CD14-positive monocyte (primary cell): ENCODE measurements around the gene PANX1. TPM values are rescaled to one million over a fixed set of nuclear protein-coding genes. Genes with fewer than 3 reads are reported as not detected.

Source experiments
- DNase-seq, 3 donors: peaks; one replicate each; pipeline ENCODE4 v3.0.0-alpha.2; 2011 to 2022
- H2AFZ ChIP-seq: 2 replicates; pipeline ENCODE4 v1.6.0; 2012; ENCODE audit warnings: mild to moderate bottlenecking, low read depth, low read length, inconsistent platforms; ENCODE audit not compliant: insufficient read depth, poor library complexity, severe bottlenecking
- H3K27ac ChIP-seq, 2 donors: 1 replicate in 1 of 2; 2 replicates in 1 of 2; pipeline ENCODE4 v1.5.1; 2012 to 2013; ENCODE audit warnings: low read length in 2 of 2, control low read depth in 1 of 2, inconsistent platforms in 1 of 2, low read depth in 1 of 2, mild to moderate bottlenecking in 1 of 2
- H3K27me3 ChIP-seq, 2 donors: one replicate each; pipeline versions ENCODE4 v1.6.0 to v1.6.1; 2011 to 2013; ENCODE audit warnings: low read length in 2 of 2; ENCODE audit not compliant: control insufficient read depth in 2 of 2, insufficient read depth in 2 of 2
- H3K36me3 ChIP-seq, 2 donors: replicated peaks in 1 of 2; 1 replicate in 1 of 2; 2 replicates in 1 of 2; pipeline versions ENCODE4 v1.5.1 to v1.6.1; 2012 to 2013; ENCODE audit warnings: low read length in 2 of 2, control low read depth in 1 of 2, inconsistent platforms in 1 of 2, mild to moderate bottlenecking in 1 of 2; ENCODE audit not compliant: insufficient read depth in 2 of 2, control insufficient read depth in 1 of 2
- H3K4me1 ChIP-seq, 2 donors: 1 replicate in 1 of 2; 2 replicates in 1 of 2; pipeline versions ENCODE4 v1.5.1 to v1.6.1; 2012 to 2013; ENCODE audit warnings: low read length in 2 of 2, control low read depth in 1 of 2, inconsistent platforms in 1 of 2, mild to moderate bottlenecking in 1 of 2, moderate library complexity in 1 of 2; ENCODE audit not compliant: insufficient read depth in 2 of 2, control insufficient read depth in 1 of 2
- H3K4me2 ChIP-seq: replicated peaks from 2 replicates; pipeline ENCODE3; 2012; ENCODE audit warnings: low read length, moderate library complexity, mild to moderate bottlenecking; ENCODE audit not compliant: poor library complexity, severe bottlenecking; ENCODE audit errors: extremely low read depth
- H3K4me3 ChIP-seq, 3 experiments: fragments of 200-600 bp in 1 of 3; sonication (generic) in 1 of 3; replicated peaks in 1 of 3; 1 replicate in 2 of 3; 2 replicates in 1 of 3; pipeline ENCODE4 v1.5.1; 2011 to 2013; ENCODE audit warnings: low read length in 3 of 3, mild to moderate bottlenecking in 3 of 3, control low read depth in 2 of 3, low read depth in 2 of 3, inconsistent platforms in 1 of 3, moderate library complexity in 1 of 3
- H3K79me2 ChIP-seq: 2 replicates; pipeline ENCODE4 v1.6.0; 2012; ENCODE audit warnings: mild to moderate bottlenecking, control low read depth, inconsistent platforms, low read length, moderate library complexity; ENCODE audit not compliant: insufficient read depth
- H3K9ac ChIP-seq: 2 replicates; pipeline ENCODE4 v1.6.0; 2017; ENCODE audit warnings: low read length, mild to moderate bottlenecking; ENCODE audit not compliant: insufficient read depth, poor library complexity, severe bottlenecking
- H3K9me3 ChIP-seq, 2 donors: replicated peaks in 1 of 2; 1 replicate in 1 of 2; 2 replicates in 1 of 2; pipeline versions ENCODE4 v1.5.1 to v1.6.1; 2012 to 2013; ENCODE audit warnings: low read length in 2 of 2, control low read depth in 1 of 2; ENCODE audit not compliant: control insufficient read depth in 1 of 2, insufficient read depth in 1 of 2
- H4K20me1 ChIP-seq: 2 replicates; pipeline ENCODE4 v1.6.0; 2012; ENCODE audit warnings: mild to moderate bottlenecking, low read length, control low read depth, moderate library complexity; ENCODE audit not compliant: insufficient read depth
- H3K27ac Mint-ChIP-seq, 7 donors: one replicate each; pipeline ENCODE4 v1.8.0; 2020; ENCODE audit warnings: mild to moderate bottlenecking in 7 of 7, mixed read lengths in 7 of 7, moderate library complexity in 6 of 7, inconsistent platforms in 2 of 7
- H3K27me3 Mint-ChIP-seq, 3 donors: one replicate each; pipeline ENCODE4 v1.8.0; 2021 to 2022; ENCODE audit warnings: low read depth in 3 of 3, mild to moderate bottlenecking in 3 of 3, mixed read lengths in 3 of 3, moderate library complexity in 3 of 3, inconsistent platforms in 1 of 3
- H3K36me3 Mint-ChIP-seq, 2 donors: one replicate each; pipeline ENCODE4 v1.8.0; 2020; ENCODE audit warnings: mixed read lengths in 2 of 2, inconsistent platforms in 1 of 2, mild to moderate bottlenecking in 1 of 2
- H3K4me1 Mint-ChIP-seq: one replicate; pipeline ENCODE4 v1.8.0; 2020; ENCODE audit warnings: mild to moderate bottlenecking, mixed read lengths
- H3K4me3 Mint-ChIP-seq, 2 donors: one replicate each; pipeline ENCODE4 v1.8.0; 2020; ENCODE audit warnings: mild to moderate bottlenecking in 2 of 2, mixed read lengths in 2 of 2, moderate library complexity in 1 of 2
- H3K9me3 Mint-ChIP-seq, 7 donors: one replicate each; pipeline ENCODE4 v1.8.0; 2020 to 2022; ENCODE audit warnings: mixed read lengths in 7 of 7, mild to moderate bottlenecking in 6 of 7, moderate library complexity in 6 of 7, inconsistent platforms in 2 of 7
- CTCF ChIP-seq: fragments of 200-600 bp; IDR thresholded peaks from one replicate; pipeline ENCODE4 v1.8.0; 2022; ENCODE audit warnings: antibody characterized with exemption, mild to moderate bottlenecking
- WGBS: methylation state at CpG from one replicate; pipeline ENCODE4 v1.1.5; 2013; ENCODE audit warnings: missing lambda C conversion rate; ENCODE audit not compliant: insufficient coverage; 5-methylcytosine and 5-hydroxymethylcytosine counted together
- intact Hi-C, 2 donors: fragments of 100-400 bp; cut with micrococcal nuclease; formaldehyde crosslinking; loops; one replicate each; pipeline versions ENCODE4 v1.15.0 to v1.15.1; 2023
- polyA plus RNA-seq, 3 donors: library from polyadenylated mRNA; depleted of rRNA in 1 of 3; unstranded in 2 of 3; stranded (reverse) in 1 of 3; fragments of 300-500 nt in 2 of 3; fragments of >200 nt in 1 of 3; fragmentation: Illumina TruSeq in 2 of 3; gene quantifications; 1 replicate in 2 of 3; 2 replicates in 1 of 3; pipeline ENCODE4 v1.2.3, GENCODE V29; 2012 to 2021

Gene PANX1
- polyA plus RNA-seq, 3 donors, result 6.9 to 15.7 (median 12.7) TPM

- no peaks in the 10 kb centered on the region for H3K4me1 Mint-ChIP-seq
- peaks cover 0 to 3% (median 0%) of the 10 kb centered on the region in 3 donors for H3K27me3 Mint-ChIP-seq
- Histone ChIP-seq H3K27ac (no peak overlapping the region), H3K9ac (no peak overlapping the region), H3K79me2 (no peaks in the 10 kb centered on the region), H3K36me3 (no peaks in the 10 kb centered on the region), H3K4me1 (no peaks in the 10 kb centered on the region), H3K27me3 (no peaks in the 10 kb centered on the region), H3K4me2 (no peak overlapping the region), H3K9me3 (no peaks in the 10 kb centered on the region), H4K20me1 (no peaks in the 10 kb centered on the region), H3K4me3 (no peak overlapping the region), H2AFZ (no peak overlapping the region)
- H3K4me3 Mint-ChIP-seq, result no peak overlapping the region
- no peak for DNase-seq
- no peaks in the 10 kb centered on the region for H3K36me3 Mint-ChIP-seq
- peaks cover 0 to 3% (median 0%) of the 10 kb centered on the region in 7 donors for H3K9me3 Mint-ChIP-seq
- intact Hi-C loops, result no loop called here
- H3K27ac Mint-ChIP-seq, result peak overlapping the region in 1 of 7 donors; percentile 1
- TF ChIP-seq CTCF, result no peak
- 84% methylated on average over 3 of the region's 4 CpGs for WGBS
Observed at GRCh38 chr11:94196363-94196762, 67.7 kb downstream of the PANX1 start.

DNA sequence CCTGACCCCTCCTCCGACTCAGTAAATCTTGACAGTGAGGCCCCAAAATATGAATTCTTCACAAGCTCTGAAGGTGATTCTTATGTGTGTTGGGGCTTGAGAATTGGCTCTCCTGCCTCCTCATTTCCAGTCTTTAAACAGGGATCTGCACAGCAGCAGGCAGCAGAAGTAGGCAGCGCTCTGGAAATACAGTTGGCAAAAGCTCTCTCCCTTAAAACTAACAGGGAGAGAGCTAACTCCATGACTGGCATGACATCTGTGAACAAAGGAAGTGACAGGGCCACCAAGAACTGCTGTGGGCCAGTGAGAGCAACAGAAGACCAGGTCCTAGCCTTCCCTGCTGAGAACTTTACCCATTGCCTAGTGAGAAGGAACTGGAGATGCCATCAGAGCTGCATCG is 70.1 kb downstream of the PANX1 start:
- Histone ChIP-seq H3K4me2 (no peak overlapping the region), H3K4me1 (no peaks in the 10 kb centered on the region), H3K9ac (no peak overlapping the region), H3K27ac (no peak overlapping the region), H2AFZ (no peak overlapping the region), H3K79me2 (no peaks in the 10 kb centered on the region), H3K9me3 (no peaks in the 10 kb centered on the region), H4K20me1 (no peaks in the 10 kb centered on the region), H3K27me3 (no peaks in the 10 kb centered on the region), H3K36me3 (no peaks in the 10 kb centered on the region), H3K4me3 (no peak overlapping the region)
- Mint-ChIP-seq H3K4me1 (no peaks in the 10 kb centered on the region), H3K36me3 (no peaks in the 10 kb centered on the region), H3K27ac (no peak overlapping the region), H3K27me3 (peaks cover 0 to 5% (median 0%) of the 10 kb centered on the region in 3 donors), H3K4me3 (no peak overlapping the region), H3K9me3 (peaks cover 0 to 3% (median 0%) of the 10 kb centered on the region in 7 donors)
- no CpG with 5 or more reads among the region's 3 CpGs for WGBS
- no peak for DNase-seq
- no peak for TF ChIP-seq CTCF
- intact Hi-C loops, result no loop called here
